GM23338 (cell line): ENCODE data around the gene ZMYM4.

Experiments
- CTCF ChIP-seq, 2 experiments: fragments of 200-600 bp in 1 of 2; sonication (generic) in 1 of 2; conservative IDR thresholded peaks; 2 replicates each; pipeline versions ENCODE4 v1.5.1 to v1.6.1; 2016 to 2017; ENCODE audit warnings: antibody characterized with exemption in 2 of 2, low read depth in 2 of 2, mild to moderate bottlenecking in 2 of 2, moderate library complexity in 1 of 2
- EZH2 ChIP-seq: fragments of 200-600 bp; sonication (generic); IDR thresholded peaks from one replicate; pipeline ENCODE4 v1.8.0; 2017; ENCODE audit warnings: antibody characterized with exemption, mild to moderate bottlenecking, low read depth; ENCODE audit not compliant: unreplicated experiment
- POLR2AphosphoS5 ChIP-seq: IDR thresholded peaks from 2 replicates; pipeline ENCODE4 v1.6.1; 2016; ENCODE audit warnings: antibody characterized with exemption, low read depth
- STAT1 ChIP-seq: IDR thresholded peaks from one replicate; pipeline ENCODE4 v1.6.1; 2016; ENCODE audit warnings: antibody characterized with exemption; ENCODE audit not compliant: unreplicated experiment

GRCh38 chr1:35300376-35300775, 31.9 kb downstream of the ZMYM4 start:
- TF ChIP-seq EZH2 (no peak), POLR2AphosphoS5 (no peak), CTCF (conservative IDR thresholded peaks at IDR 0.05; ENCODE audit: low read depth in 2 of 2) (no peak), STAT1 (no peak)
